ENCODE measurements around the gene MAMLD1.

MAMLD1 gene

DNA sequence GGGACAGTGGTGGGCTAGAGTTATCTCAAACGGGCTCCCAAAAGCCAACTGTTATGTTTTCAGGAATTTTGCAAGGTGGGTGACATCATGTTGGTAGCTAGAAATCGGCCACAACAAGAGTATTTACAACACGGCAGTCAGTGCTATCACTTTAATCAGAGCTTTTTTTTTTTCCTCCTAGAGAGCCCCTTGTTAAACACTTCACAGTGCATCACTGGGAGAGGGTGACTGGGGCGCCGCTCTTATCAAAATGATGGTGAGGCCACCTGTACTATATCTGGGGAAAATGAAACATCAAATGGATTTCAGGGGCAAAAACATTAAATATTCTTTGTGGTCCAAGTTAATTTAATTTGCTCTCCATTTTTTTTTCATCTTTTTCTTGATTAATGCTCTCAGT, 44.9 kb downstream of the MAMLD1 start:
- no peak for DNase-seq

DNA sequence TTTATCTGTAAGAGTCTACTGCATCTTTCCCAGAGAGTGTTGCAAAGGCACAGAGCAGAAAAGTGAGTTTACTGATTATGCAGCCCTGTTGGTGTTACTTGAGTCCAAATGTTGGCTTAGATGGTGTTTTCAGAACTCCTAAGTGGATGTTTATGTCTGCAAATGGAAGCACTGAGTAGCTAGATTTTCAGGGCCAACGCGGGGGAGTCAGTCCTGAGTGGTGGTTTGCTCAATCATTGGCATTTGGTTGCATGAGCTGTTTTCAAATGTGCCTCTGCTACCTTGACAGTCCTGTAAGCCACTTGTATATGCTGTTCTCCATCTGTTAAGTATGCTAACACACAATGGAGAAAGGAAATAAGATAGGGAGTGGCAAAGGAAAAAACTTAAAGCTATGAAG, 45.4 kb downstream of the MAMLD1 start:
- no peak for DNase-seq

DNA sequence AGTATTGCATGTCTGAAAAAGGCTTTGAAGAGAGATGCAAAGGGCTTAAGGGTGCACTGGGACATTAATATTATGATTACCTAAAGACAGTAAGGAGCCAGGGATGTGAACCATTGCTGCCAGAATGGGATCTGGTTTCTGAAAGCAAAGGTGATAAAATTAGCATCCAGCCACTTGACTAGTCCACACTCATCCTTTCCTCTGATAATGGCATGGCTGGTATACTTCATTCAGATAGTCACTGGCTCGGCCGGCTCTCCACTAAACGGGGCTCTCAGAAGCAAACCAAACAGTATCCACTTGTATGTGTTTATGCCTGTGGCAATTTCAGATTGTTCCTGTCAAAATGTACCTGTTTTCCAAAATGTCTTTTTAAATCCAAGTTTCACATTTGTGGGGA, 46.4 kb downstream of the MAMLD1 start:
- no peak for DNase-seq

DNA sequence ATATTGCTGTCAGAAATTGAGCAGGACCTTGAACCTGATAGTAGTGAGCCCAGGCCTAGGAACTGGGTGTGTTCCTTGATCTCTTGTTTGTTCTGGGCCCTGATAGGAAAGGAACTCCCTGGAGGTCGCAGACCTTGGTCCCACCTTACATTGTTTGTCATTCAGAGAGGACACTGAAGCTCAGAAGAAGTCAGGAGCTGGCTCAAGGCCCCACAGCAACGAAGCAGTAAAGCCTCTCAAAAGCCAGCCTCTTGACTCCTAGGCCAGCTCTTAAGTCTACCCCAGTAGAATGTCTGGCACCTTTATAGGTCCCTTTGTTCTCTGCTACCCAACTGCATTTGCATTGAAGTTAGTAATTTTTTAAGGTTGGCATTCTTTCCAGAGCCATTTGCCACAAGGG, 46.8 kb downstream of the MAMLD1 start:
- no peak for DNase-seq

DNA sequence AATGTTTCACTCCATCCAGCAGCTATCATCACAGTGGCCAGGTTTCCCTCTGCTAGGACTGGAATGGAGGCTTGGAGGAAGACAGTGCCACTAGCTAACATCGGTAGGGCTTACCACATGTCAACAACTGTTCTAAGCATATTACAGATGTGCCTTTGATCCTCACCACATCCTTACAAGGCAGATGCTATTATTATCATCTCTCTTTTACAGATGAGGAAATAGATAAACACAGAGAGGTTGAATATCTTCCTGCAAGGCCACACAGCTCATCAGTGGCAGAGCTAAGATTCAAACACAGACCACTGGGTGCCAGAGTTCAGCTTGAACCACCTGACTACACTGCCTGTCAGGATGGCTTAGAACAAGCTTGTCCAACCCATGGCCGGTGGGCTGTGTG, 47.4 kb downstream of the MAMLD1 start:
- DNase-seq = no peak

DNA sequence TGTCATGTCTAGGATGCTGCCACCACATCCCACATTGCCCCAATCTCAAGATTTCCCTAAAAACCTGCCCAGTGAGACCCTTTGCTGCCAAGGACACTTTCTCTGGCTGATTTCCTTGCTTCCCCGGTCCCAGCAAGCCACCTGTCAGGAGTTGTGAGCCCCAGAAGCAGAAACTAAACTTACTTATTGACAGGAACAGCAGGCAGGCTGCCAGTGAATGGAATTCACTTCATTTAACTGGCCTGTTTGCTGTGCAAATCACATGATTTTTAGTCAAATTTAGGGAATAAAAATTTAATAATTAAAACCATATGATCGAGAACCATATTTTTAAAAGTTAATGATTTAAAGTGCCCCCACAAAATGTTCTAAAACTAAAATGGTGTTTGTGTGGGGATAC, 48.5 kb downstream of the MAMLD1 start:
- DNase-seq = no peak

DNA sequence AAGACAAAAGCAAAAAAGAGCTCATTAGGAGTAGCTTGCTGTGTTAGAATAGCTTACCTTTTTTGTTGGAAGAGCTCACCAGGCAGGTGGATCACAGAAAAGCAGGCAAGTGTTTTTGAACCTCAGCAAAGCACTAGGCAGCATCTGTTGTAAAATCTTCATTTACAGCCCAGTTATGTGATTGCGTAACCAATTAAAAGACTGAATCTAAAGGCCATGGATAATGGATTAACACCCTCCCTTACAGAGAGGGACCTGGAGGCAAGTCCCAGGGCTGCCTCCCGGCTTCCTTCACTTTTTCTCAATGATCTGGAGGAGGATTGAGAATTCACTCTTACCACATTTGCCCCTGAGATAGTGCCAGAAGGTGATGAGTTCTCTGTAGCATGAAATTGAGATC, 51.1 kb downstream of the MAMLD1 start:
- DNase-seq = no peak

DNA sequence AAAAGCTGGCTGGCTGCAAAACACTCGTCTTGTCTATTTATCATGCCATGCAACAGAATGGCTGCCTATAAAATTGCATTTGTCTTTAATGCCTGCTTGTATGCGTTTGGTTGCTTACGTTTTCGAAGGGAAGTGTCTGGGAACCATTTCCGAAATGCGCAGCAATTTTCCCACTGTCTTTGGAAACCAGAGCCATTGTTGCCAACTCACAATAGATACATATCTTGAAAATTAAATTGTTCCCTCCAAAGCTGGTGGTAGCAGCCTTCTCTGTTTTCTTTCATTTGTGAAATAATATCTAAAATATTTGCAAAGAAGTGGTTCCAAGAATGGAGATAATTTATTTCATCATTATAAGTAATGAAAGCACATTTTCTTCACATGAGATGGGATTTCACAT, 53.4 kb downstream of the MAMLD1 start:
- no peak for DNase-seq

DNA sequence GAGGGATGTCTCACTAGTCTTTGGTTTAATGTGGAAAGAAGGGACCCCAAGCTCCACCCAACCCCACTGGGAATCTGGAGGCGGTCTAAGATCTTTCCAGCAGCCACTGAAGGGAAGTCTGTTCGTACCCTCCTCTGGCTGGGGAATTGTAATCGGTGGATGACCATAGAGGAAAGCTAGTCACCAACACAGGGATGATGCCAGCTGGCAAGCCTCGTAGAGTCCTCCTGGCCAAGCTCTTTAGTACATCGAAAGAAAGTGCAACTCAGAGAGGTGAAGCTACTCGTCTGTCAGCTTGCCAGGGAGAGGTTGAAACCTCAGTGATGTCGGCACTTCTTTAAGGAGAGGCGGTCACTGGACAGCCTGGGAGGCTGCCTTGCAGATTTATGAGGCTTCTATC, 58.7 kb downstream of the MAMLD1 start:
- no peak for DNase-seq

DNA sequence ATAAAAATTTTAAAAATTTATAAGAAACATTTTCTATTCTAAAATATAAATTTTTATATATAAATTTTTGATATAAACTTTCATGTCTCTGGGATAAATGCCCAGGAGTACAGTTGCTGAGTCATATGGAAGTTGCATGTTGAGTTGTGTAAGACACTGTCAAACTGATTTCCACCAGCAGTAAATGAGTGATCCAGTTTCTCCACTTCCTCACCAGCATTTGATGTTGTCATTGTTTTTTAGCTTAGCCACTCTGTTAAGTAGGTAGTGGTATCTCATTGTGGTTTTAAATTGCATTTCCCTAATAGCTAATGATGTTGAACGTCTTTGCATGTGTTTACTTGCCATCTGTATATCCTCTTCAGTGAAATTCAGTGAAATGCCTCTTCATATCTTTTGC, 66.5 kb downstream of the MAMLD1 start:
- DNase-seq = no peak

DNA sequence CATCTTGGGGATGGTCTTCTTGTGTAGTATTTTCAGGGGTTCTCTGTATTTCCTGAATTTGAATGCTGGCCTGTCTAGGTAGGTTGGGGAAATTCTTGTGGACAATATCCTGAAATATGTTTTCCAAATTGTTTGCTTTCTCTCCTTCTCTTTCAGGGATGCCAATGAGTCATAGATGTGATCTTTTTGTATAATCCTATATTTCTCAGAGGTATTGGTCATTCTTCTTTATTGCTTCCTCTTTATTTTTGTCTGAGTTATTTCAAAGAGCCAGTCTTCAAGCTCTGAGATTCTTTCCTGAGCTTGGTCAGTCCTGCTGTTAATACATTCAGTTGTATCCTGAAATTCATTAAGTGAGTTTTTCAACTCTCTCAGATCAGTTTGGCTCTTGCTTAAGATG, 73.1 kb downstream of the MAMLD1 start:
- no peak for DNase-seq

DNA sequence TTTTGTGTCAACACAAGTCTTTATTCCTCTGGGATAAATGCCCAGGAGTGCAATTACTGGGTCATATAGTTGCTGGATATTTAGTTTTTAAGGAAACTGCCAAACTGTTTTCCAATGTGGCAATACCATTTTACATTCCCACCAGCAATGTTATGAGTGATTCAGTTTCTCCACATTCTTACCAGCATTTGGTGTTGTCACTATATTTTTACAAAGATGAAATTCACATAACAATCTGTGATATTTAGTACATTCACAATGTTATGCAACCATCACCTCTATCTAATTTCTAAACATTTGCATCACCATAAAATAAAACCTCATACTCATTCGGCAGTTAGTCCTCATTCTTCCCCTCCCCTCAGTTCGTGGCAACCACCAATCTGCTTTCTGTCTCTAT, 75.0 kb downstream of the MAMLD1 start:
- DNase-seq = no peak

DNA sequence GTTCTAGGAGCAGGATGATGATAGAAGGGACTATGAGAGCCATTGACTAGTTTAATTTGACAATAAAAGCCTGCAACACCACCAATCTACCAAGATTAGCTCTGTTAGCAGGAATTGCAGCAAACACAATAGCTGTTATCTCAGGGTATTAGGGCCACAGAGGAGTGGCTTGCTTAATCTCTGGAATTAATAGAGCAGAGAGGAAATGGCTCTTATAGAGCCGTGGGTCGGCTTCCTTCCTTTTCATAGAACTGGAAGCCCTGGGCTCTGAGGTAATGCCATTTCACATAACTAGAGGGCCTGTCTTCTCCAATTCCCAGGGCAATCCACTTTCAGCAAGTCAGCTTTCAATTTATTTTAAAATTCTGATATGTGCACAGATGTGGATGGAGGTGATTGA, 83.0 kb downstream of the MAMLD1 start:
- DNase-seq = no peak

DNA sequence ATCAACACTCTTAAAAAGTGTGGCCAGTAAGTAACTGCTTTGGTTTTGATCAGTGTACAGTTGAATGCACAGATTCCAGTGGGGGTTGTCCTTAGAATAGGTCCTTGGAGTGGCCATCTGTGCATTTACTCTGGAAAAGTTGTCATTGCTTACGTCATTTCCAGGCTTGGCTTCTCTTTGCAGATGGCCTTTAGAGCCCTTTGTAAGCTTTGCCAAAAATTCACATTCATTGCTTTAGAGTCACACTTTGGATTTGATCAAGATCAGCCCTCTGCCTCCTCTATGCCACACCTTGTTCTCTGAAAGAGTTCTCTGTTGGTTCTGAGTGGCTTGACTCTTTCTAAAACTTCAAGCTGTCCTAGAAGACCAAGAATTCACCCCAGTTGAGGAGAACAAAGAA, 83.9 kb downstream of the MAMLD1 start:
- peak; percentile 67 for DNase-seq

DNA sequence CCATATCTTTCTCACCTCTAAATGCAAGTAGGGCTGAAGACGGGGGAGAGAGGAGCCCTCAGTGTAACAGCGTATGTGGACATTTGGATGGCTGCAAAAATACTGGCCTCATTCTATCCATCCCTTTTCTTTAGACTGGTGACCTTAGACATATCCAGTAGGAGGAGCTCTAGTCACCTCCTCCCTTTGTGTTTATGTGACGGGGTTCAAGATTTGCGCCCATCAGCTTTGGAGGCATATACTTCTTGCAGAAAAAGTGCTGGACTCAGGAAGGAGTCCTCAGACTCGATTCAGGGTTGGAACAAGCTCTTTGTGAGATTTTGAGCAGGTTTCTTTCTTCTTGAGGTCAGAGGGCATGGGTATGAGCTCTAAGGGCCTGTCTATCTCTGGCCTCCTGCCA, 86.2 kb downstream of the MAMLD1 start:
- no peak for DNase-seq

DNA sequence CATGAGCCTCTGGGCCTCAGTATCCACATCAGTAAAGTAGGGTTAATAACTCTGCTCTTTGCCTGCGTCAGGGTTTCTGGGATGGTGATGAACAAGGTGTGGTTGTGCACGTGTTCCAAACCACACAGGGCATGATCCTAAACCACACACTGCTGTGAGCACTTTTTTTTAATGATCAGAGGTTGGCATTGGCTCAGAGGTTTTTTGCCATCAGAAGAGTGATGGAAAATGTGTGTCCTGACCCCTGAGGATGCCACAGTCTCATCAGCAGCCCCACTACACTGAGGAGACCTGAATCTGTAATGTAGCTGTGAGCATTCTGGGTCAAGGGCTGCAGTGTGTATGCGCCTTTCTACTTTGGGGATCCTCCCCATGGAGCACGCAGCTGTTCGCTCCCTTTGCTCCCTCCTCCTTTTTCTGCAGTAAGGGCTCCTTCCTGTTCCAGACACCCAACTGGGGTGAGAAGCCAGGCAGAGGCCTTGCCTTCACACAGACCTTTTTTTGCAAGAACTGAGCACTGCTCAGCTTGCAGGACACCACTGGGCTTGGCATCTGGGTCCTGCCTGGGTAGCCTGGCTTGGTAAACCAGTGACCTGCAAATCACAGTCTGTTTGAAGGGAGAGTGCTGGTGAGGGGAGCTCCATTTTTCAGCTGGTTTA, 87.5 kb downstream of the MAMLD1 start:
- DNase-seq = no peak

DNA sequence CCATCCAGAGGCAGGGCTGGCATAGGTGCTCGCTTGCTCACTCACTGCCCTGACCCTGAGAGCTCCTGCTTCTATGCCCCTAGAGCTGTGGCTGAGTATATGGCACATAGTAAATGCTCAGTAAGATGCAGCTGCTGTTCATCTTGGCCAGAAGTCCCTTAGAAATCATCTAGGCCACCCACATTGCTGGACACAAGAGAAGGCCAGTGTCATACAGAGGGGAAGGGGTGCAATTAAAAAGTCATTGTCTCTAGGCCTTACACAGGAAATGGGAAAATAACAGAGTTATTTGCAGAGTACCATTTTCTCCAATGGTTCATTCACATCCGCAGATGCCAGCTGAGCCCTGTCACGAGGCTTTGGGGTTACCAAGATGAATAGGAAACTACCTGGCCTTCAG, 88.8 kb downstream of the MAMLD1 start:
- no peak for DNase-seq

DNA sequence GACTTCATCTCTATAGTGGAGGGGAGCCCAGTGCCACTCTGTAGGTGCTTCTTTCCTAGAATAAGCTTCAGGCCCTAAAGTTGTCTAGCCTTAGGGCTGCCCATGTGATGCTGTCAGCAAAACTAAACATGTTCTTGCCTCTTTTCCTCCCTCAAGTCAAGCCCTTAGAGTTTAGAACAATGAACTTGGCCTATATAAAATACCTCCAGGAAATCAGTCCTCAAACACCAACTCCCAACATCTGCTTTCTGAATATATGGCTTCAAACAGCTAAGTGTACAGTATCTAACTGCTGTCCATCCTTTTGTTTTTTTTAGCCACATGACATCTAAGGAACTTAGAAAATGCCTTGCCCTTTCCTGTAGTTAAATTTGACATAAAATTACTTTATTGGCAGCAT, 91.0 kb downstream of the MAMLD1 start:
- no peak for DNase-seq

DNA sequence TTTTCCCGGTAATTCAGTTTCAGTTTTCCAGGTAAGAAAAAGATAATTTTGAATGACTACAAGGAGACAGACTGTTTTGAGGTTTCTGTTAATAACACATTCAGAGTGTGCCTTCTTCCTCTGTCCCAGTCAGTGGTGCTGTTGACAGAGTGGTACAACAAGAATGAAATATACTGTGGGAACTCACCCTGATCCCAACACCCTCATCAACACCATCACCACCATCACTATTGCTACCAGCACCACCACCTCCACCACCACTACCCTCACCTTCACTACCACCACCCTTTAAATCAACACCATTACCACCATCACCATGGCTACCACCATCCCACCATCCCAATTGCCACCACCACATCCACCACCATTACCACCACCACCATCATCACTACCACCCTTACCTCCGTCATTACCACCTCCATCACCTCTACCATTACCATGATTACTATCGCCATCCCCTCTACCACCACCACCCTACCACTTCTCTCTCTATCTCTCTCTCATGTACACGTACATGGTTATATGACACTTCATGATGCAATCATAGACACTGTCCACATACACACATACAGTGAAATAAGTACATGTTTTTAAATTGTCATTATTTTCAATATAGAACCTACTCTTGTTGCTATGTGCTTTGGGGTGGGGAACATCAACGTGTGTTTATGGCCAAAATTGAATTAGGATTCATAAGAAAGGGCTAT, 91.5 kb downstream of the MAMLD1 start:
- DNase-seq = no peak

DNA sequence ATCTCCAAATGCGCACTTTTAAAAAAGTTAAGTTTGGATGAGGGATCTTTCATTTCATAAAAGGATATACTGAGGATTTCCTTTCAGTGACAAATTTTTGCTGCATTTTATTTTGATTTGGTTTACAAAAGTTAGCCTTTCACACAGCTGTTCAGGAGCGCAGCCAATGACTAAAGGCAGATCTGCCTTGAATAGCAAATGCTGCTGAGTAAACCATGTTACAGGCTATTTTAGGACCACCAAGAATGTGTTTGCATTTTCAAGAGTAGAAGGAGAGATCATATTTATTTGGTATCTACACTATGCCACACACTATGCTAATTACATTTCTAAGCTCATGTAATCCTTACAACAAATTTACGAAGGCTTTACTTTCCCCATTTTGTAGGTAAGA, 92.1 kb downstream of the MAMLD1 start:
- no peak for DNase-seq

DNA sequence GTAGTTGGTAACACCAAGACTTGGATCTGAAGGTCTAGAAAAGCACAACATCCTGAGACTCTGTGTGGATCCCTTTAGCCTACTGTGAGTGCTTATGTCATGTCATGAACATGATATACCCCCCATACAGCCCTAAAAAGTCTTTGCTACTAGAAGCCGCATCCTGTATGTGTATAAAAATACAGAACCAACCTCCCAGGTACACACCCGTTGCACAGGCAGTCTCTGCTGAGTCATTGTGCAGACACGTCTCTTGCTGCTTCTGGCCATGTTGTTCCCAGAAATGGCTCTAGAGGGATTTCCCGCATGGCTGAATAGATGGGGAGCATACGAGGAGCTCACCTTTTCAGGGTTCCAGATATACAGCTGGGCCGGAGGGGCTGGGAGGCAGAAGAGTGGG, 93.3 kb downstream of the MAMLD1 start:
- no peak for DNase-seq

DNA sequence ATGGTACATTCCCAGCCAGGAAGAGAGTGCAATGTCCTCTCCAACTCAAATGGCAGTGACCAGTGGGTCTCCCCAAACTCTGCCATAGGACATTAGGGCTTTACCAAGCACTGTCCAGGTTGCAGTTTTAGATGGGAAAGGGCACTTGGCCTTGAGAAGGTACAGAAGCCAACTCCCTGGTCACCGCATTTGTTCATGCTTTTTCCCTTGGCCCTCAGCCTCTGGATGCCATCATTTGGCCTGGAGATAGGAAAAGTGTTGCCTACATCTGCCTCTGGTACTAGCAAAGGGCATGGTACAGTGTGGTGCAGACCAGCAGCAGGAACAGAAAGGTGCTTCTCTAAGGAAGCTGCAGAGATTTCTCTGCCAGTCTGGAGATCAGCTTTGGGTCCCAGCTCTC, 93.8 kb downstream of the MAMLD1 start:
- DNase-seq = no peak

DNA sequence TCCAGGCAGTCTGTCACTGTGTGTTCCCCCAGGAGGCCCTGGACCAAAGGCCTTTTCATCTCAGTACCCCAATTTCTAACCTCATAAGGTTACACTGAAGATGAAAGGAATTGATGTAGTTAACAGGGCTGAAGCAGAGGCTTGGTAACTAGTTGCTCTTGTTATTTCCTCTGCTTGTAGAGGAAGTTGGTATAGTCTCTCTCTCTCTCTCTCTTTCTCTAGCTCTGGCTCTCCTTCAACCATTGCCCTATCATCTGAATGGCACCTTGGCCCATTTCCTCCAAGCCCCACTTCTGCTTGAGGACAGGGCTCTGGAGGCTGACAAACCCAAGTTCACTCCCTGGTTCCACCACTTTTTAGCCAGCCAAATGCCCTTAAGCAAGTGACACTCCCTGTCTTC, 96.1 kb downstream of the MAMLD1 start:
- DNase-seq = no peak

DNA sequence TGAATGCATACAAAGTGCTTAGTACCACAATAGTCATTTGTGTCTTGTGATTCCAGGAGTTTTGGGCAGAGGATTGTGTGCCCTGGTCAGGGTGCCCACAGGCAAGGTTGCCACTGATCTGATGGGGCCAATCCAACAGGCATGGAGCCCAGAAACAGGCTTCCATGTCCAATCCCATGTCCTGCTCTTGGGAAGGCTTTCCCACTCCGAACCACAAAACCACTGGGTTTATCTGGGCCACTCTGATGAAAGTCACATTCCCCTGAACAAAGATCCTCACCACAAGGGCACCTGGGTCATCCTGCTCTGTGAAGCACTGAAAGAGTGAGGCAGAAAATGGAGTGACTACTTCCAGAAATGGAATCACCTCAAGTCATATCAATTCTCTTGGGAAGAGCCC, 96.9 kb downstream of the MAMLD1 start:
- no peak for DNase-seq

DNA sequence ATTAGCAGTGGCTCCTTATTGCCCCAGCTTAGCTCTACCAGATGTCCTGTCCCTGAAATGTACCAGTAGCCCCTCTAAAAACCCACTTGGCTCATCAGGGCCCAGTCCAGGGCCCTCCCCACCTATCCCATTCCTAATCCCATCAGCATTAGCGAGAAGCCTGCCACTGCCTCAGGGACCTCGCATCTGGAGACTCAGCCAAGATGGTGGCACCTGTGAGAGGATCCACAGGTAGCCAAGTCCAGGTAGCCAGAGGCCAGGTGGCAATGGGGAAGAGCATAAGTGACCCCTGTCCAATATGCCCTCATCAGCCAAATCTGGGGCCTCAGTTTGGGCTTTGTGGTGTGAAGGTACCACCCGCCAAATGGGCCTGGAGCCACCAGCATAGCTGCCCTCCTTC, 97.7 kb downstream of the MAMLD1 start:
- no peak for DNase-seq

All from NCI-H446 treated with DMSO at 0.1 percent for 48 hours (cell line).